ENCODE data around the gene SYNPO2. TPM values are rescaled to one million over a fixed set of nuclear protein-coding genes. Genes with fewer than 3 reads are reported as not detected.

Gene SYNPO2
- total and polyA plus RNA-seq, 2 of the 13 experiments (the other 11 are each of a cell fraction or from before 2014, with no cell fraction given), result not detected

DNA sequence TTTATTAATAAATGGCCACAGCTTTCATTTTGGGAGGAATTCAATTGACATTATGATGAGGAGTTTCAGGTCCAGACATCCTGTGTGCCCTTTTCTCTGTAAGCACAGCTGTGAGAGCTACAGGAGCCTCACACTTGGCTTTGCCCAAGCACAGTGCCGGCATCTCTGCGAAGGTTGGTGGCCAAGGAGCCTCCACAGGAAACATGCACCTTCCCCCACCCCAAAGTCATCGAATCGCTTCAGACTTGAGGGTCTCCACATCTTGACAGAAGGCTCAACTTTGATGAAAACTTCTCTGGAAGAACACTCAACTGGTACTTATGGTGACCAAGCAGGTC is 100.0 kb downstream of the SYNPO2 start (continued):
- TF ChIP-seq, protein P1, sequence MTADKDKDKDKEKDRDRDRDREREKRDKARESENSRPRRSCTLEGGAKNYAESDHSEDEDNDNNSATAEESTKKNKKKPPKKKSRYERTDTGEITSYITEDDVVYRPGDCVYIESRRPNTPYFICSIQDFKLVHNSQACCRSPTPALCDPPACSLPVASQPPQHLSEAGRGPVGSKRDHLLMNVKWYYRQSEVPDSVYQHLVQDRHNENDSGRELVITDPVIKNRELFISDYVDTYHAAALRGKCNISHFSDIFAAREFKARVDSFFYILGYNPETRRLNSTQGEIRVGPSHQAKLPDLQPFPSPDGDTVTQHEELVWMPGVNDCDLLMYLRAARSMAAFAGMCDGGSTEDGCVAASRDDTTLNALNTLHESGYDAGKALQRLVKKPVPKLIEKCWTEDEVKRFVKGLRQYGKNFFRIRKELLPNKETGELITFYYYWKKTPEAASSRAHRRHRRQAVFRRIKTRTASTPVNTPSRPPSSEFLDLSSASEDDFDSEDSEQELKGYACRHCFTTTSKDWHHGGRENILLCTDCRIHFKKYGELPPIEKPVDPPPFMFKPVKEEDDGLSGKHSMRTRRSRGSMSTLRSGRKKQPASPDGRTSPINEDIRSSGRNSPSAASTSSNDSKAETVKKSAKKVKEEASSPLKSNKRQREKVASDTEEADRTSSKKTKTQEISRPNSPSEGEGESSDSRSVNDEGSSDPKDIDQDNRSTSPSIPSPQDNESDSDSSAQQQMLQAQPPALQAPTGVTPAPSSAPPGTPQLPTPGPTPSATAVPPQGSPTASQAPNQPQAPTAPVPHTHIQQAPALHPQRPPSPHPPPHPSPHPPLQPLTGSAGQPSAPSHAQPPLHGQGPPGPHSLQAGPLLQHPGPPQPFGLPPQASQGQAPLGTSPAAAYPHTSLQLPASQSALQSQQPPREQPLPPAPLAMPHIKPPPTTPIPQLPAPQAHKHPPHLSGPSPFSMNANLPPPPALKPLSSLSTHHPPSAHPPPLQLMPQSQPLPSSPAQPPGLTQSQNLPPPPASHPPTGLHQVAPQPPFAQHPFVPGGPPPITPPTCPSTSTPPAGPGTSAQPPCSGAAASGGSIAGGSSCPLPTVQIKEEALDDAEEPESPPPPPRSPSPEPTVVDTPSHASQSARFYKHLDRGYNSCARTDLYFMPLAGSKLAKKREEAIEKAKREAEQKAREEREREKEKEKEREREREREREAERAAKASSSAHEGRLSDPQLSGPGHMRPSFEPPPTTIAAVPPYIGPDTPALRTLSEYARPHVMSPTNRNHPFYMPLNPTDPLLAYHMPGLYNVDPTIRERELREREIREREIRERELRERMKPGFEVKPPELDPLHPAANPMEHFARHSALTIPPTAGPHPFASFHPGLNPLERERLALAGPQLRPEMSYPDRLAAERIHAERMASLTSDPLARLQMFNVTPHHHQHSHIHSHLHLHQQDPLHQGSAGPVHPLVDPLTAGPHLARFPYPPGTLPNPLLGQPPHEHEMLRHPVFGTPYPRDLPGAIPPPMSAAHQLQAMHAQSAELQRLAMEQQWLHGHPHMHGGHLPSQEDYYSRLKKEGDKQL (CRISPR knock-in tag; IDR thresholded peaks at IDR 0.05; ENCODE audit: low read depth), result no peak
- TF ChIP-seq, protein P2, sequence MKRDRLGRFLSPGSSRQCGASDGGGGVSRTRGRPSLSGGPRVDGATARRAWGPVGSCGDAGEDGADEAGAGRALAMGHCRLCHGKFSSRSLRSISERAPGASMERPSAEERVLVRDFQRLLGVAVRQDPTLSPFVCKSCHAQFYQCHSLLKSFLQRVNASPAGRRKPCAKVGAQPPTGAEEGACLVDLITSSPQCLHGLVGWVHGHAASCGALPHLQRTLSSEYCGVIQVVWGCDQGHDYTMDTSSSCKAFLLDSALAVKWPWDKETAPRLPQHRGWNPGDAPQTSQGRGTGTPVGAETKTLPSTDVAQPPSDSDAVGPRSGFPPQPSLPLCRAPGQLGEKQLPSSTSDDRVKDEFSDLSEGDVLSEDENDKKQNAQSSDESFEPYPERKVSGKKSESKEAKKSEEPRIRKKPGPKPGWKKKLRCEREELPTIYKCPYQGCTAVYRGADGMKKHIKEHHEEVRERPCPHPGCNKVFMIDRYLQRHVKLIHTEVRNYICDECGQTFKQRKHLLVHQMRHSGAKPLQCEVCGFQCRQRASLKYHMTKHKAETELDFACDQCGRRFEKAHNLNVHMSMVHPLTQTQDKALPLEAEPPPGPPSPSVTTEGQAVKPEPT (CRISPR knock-in tag; IDR thresholded peaks at IDR 0.05; ENCODE audit: low read depth), result no peak
- TF ChIP-seq GFI1 (CRISPR knock-in tag; IDR thresholded peaks at IDR 0.05; ENCODE audit: borderline replicate concordance) (no peak), FOSL1 (CRISPR knock-in tag; IDR thresholded peaks at IDR 0.05; ENCODE audit: borderline replicate concordance) (no peak)

All from HepG2 (cell line).